ENCODE results near the gene PHOX2B.

The PHOX2B gene

DNA sequence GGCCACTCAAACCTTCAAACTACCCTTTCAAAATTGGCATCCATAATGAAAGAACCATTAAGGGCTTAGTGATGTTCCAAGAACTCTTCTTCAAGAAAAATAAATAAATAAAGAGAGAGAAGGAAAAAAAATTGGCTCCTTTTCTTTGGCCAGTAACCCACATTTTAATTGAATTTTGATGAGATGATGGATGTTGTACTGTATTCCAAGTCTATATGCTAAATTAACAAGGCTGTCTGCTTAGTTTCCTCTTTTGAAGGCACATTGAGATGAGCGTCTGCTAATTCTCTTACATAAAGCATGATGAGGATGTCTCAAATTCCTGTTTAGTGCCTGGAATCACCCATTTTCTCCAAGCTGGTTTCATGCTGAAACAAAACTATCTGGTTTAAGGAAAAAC is 33.4 kb downstream of the PHOX2B start:
- no peak for ATAC-seq

DNA sequence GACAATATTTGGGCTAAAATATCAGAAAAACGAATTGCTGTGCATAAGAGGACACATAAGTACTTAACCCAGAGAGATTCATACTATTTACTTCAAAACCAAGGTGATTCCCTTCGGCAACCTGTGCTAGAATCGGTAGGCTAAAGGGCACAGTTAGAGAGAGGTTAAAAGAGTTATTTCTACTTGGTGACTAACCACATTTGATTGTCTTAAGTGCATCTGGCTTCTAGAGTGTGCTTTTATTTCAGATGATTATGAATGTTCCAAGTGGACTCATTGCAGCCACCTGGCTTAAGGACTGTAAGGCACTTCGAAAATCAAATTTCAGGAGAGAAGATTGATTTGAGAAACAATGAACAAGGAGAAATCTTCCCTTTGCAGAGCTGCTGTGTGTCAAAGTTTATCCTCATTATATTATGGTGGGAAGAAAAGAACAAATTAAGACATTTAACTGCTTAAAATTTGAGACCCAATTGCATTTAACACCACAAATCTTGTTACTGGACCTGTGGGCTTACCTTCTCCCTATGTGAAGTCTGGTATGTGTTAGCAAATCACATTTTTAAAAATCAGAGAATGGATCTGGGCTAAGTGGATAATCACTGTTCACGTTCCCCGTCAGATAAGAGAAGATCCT is 34.0 kb downstream of the PHOX2B start:
- no peak for ATAC-seq
- no peak for TF ChIP-seq GLIS3 (CRISPR knock-in tag; IDR thresholded peaks at IDR 0.05)
- TF ChIP-seq CSDC2 (CRISPR knock-in tag; IDR thresholded peaks at IDR 0.05) = no peak
- no peak for TF ChIP-seq ARNTL (CRISPR knock-in tag; IDR thresholded peaks at IDR 0.05; ENCODE audit: borderline replicate concordance, low read depth)
- no peak for TF ChIP-seq SNAI2 (CRISPR knock-in tag; IDR thresholded peaks at IDR 0.05)
- no peak for TF ChIP-seq OSR1 (CRISPR knock-in tag; IDR thresholded peaks at IDR 0.05)
- TF ChIP-seq ZNF565 (CRISPR knock-in tag; conservative IDR thresholded peaks at IDR 0.05; ENCODE audit: low read depth) = no peak
- TF ChIP-seq BACH2 (CRISPR knock-in tag; IDR thresholded peaks at IDR 0.05; ENCODE audit: borderline replicate concordance) = no peak
- TF ChIP-seq, protein P1, sequence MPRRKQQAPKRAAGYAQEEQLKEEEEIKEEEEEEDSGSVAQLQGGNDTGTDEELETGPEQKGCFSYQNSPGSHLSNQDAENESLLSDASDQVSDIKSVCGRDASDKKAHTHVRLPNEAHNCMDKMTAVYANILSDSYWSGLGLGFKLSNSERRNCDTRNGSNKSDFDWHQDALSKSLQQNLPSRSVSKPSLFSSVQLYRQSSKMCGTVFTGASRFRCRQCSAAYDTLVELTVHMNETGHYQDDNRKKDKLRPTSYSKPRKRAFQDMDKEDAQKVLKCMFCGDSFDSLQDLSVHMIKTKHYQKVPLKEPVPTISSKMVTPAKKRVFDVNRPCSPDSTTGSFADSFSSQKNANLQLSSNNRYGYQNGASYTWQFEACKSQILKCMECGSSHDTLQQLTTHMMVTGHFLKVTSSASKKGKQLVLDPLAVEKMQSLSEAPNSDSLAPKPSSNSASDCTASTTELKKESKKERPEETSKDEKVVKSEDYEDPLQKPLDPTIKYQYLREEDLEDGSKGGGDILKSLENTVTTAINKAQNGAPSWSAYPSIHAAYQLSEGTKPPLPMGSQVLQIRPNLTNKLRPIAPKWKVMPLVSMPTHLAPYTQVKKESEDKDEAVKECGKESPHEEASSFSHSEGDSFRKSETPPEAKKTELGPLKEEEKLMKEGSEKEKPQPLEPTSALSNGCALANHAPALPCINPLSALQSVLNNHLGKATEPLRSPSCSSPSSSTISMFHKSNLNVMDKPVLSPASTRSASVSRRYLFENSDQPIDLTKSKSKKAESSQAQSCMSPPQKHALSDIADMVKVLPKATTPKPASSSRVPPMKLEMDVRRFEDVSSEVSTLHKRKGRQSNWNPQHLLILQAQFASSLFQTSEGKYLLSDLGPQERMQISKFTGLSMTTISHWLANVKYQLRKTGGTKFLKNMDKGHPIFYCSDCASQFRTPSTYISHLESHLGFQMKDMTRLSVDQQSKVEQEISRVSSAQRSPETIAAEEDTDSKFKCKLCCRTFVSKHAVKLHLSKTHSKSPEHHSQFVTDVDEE (CRISPR knock-in tag; IDR thresholded peaks at IDR 0.05) = no peak
- TF ChIP-seq, protein P2, sequence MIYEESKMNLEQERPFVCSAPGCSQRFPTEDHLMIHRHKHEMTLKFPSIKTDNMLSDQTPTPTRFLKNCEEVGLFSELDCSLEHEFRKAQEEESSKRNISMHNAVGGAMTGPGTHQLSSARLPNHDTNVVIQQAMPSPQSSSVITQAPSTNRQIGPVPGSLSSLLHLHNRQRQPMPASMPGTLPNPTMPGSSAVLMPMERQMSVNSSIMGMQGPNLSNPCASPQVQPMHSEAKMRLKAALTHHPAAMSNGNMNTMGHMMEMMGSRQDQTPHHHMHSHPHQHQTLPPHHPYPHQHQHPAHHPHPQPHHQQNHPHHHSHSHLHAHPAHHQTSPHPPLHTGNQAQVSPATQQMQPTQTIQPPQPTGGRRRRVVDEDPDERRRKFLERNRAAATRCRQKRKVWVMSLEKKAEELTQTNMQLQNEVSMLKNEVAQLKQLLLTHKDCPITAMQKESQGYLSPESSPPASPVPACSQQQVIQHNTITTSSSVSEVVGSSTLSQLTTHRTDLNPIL (CRISPR knock-in tag; IDR thresholded peaks at IDR 0.05; ENCODE audit: low read depth) = no peak
- TF ChIP-seq ZNF8 (CRISPR knock-in tag; IDR thresholded peaks at IDR 0.05) = no peak
- no peak for TF ChIP-seq RARB (CRISPR knock-in tag; IDR thresholded peaks at IDR 0.05)
- TF ChIP-seq, protein P3, sequence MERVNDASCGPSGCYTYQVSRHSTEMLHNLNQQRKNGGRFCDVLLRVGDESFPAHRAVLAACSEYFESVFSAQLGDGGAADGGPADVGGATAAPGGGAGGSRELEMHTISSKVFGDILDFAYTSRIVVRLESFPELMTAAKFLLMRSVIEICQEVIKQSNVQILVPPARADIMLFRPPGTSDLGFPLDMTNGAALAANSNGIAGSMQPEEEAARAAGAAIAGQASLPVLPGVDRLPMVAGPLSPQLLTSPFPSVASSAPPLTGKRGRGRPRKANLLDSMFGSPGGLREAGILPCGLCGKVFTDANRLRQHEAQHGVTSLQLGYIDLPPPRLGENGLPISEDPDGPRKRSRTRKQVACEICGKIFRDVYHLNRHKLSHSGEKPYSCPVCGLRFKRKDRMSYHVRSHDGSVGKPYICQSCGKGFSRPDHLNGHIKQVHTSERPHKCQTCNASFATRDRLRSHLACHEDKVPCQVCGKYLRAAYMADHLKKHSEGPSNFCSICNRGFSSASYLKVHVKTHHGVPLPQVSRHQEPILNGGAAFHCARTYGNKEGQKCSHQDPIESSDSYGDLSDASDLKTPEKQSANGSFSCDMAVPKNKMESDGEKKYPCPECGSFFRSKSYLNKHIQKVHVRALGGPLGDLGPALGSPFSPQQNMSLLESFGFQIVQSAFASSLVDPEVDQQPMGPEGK (CRISPR knock-in tag; IDR thresholded peaks at IDR 0.05; ENCODE audit: borderline replicate concordance) = no peak
- no peak for TF ChIP-seq ESRRG (CRISPR knock-in tag; IDR thresholded peaks at IDR 0.05)
- TF ChIP-seq, protein P4, sequence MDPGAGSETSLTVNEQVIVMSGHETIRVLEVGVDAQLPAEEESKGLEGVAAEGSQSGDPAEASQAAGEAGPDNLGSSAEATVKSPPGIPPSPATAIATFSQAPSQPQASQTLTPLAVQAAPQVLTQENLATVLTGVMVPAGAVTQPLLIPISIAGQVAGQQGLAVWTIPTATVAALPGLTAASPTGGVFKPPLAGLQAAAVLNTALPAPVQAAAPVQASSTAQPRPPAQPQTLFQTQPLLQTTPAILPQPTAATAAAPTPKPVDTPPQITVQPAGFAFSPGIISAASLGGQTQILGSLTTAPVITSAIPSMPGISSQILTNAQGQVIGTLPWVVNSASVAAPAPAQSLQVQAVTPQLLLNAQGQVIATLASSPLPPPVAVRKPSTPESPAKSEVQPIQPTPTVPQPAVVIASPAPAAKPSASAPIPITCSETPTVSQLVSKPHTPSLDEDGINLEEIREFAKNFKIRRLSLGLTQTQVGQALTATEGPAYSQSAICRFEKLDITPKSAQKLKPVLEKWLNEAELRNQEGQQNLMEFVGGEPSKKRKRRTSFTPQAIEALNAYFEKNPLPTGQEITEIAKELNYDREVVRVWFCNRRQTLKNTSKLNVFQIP (CRISPR knock-in tag; IDR thresholded peaks at IDR 0.05; ENCODE audit: borderline replicate concordance, low read depth) = no peak
- TF ChIP-seq, protein P5, sequence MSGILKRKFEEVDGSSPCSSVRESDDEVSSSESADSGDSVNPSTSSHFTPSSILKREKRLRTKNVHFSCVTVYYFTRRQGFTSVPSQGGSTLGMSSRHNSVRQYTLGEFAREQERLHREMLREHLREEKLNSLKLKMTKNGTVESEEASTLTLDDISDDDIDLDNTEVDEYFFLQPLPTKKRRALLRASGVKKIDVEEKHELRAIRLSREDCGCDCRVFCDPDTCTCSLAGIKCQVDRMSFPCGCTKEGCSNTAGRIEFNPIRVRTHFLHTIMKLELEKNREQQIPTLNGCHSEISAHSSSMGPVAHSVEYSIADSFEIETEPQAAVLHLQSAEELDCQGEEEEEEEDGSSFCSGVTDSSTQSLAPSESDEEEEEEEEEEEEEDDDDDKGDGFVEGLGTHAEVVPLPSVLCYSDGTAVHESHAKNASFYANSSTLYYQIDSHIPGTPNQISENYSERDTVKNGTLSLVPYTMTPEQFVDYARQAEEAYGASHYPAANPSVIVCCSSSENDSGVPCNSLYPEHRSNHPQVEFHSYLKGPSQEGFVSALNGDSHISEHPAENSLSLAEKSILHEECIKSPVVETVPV (CRISPR knock-in tag; IDR thresholded peaks at IDR 0.05) = no peak
- no peak for TF ChIP-seq ZFP30 (CRISPR knock-in tag; IDR thresholded peaks at IDR 0.05)

More for the DNA sequence above, 33.4 kb downstream of the PHOX2B start:
- TF ChIP-seq, protein P4 (CRISPR knock-in tag; IDR thresholded peaks at IDR 0.05; ENCODE audit: borderline replicate concordance, low read depth) = peak; percentile 22; the same call in 1 of the 2 replicates
- peak; percentile 86 for TF ChIP-seq ISL1 (CRISPR knock-in tag; IDR thresholded peaks at IDR 0.05)
- TF ChIP-seq ZNF565 (CRISPR knock-in tag; conservative IDR thresholded peaks at IDR 0.05; ENCODE audit: low read depth) = no peak
- TF ChIP-seq, protein P1 (CRISPR knock-in tag; IDR thresholded peaks at IDR 0.05) = peak; percentile 52; the same call in 1 of the 2 replicates
- TF ChIP-seq ZNF8 (CRISPR knock-in tag; IDR thresholded peaks at IDR 0.05) = 0 out of 2 replicates have a peak, but pooled peaks have one; percentile 3
- TF ChIP-seq TCF4 (CRISPR knock-in tag; IDR thresholded peaks at IDR 0.05; ENCODE audit: borderline replicate concordance) = peak; percentile 43; the same call in 1 of the 2 replicates
